Measurements from ENCODE around the gene KCNAB1.

DNA sequence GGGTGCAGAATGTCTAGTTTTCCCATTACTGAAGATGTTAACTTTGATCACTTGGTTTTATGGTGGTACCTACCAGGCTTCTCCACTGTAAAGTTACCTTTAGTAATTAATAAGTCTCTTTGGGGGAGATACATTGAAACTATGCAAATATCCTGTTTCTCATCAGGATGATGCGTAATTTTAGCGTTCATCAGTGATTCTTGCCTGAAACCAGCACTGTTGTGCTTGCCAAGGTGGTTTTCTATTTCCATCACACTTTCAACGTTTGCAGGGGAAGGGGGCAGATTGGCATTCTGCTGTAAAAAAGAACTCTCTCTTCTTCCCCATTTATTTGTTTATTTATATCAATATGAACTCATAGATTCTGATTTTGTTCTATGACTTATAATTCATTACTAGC is 373.5 kb downstream of the KCNAB1 start:
- TF ChIP-seq CTCF (optimal IDR thresholded peaks at IDR 0.05 in 1 of 3, IDR thresholded peaks at IDR 0.05 in 1 of 3, conservative IDR thresholded peaks at IDR 0.05 in 1 of 3; ENCODE audit: extremely low read depth in 1 of 3, insufficient read depth in 2 of 3, low read length in 3 of 3) (no peak), EZH2 (IDR thresholded peaks at IDR 0.05; ENCODE audit: low read length) (no peak)

All from keratinocyte (primary cell).